Lower leg skin (tissue), 3 donors: Measurements from ENCODE around the gene APP.

Source experiments
- CTCF ChIP-seq, 3 donors: fragments of 450-650 bp; IDR thresholded peaks; one replicate each; pipeline ENCODE4 v1.5.1; 2016; ENCODE audit warnings: antibody characterized with exemption in 3 of 3, mild to moderate bottlenecking in 3 of 3, moderate library complexity in 2 of 3
- POLR2A ChIP-seq, 2 donors: fragments of 450-650 bp; IDR thresholded peaks; one replicate each; pipeline ENCODE4 v1.6.1; 2016 to 2017; ENCODE audit warnings: antibody characterized with exemption in 2 of 2, mild to moderate bottlenecking in 1 of 2, moderate library complexity in 1 of 2

GRCh38 chr21:26207021-26207420 lies 36.5 kb upstream of the APP start:
- TF ChIP-seq POLR2A (IDR thresholded peaks at IDR 0.05) (no peak), CTCF (IDR thresholded peaks at IDR 0.05) (no peak)
